ENCODE measurements around the gene ANTXR1.

ANTXR1 gene

DNA sequence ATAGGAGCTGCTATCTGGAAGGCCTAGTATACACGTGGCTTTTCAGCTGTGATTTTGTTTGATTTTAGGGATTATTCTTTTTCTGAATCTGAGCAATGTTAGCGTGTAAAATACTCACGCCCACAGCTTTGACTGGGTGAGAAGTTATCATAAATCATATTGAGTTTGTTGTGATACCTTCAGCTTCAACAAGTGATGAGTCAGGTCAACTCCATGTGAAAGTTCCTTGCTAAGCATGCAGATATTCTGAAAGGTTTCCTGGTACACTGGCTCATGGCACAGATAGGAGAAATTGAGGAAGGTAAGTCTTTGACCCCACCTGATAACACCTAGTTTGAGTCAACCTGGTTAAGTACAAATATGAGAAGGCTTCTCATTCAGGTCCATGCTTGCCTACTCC, 38.7 kb upstream of the ANTXR1 start, which contains the start of gene GKN1:
Gene GKN1, plus strand, starts transcription at position 386 of the 400 bp plus-strand sequence. CDS start 42 bp downstream, outside the sequence.
- H3K4me3 ChIP-seq (ENCODE audit: control insufficient read depth, low read depth, low read length): no peak within 1 kb of the TSS
- peak; percentile 11 for DNase-seq (ENCODE audit: low read depth)
- no peak for TF ChIP-seq CTCF (conservative IDR thresholded peaks at IDR 0.05; ENCODE audit: control insufficient read depth, insufficient read depth, low read depth, low read length)

DNA sequence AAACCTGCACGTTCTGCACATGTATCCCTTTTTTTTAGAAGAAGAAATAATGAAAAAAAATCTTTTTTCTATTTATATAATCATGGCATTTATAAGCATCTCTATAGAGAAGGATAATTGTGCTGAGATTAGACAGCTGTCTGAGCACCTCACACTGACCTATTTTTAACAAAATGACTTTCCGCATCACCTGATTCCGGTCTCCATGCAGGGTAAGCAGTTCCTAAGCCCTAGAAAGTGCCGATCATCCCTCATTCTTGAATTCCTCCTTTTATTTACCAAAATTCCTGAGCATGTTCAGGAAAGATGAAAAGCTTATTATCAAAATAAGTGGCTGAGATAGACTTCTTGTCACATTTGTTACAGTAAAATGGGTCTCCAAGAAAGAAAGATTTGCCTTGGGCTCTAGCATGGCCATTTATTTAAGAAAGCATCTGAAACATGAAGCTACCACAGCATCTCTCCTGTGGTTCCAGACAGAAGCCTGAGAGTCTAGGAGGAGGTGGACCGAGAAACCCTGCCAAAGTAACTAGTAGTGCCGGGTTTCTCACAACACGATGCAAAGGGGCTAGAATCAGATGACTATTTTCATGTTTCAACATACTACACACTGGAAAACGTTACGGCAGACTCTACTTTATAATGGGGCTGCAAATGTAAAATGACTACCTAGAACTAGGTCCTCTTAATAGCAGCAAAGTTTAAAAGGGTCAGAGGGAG, 37.9 kb upstream of the ANTXR1 start:
- DNase-seq (ENCODE audit: low read depth): peak; percentile 11
- no peak for TF ChIP-seq CTCF (conservative IDR thresholded peaks at IDR 0.05; ENCODE audit: control insufficient read depth, insufficient read depth, low read depth, low read length)
- no peak overlapping the region for H3K4me3 ChIP-seq (ENCODE audit: control insufficient read depth, low read depth, low read length)

GRCh38 chr2:68975844-68976243, 37.1 kb upstream of the ANTXR1 start:
- H3K4me3 ChIP-seq (ENCODE audit: control insufficient read depth, low read depth, low read length): no peak overlapping the region
- no peak for DNase-seq (ENCODE audit: low read depth)
- no peak for TF ChIP-seq CTCF (conservative IDR thresholded peaks at IDR 0.05; ENCODE audit: control insufficient read depth, insufficient read depth, low read depth, low read length)

DNA sequence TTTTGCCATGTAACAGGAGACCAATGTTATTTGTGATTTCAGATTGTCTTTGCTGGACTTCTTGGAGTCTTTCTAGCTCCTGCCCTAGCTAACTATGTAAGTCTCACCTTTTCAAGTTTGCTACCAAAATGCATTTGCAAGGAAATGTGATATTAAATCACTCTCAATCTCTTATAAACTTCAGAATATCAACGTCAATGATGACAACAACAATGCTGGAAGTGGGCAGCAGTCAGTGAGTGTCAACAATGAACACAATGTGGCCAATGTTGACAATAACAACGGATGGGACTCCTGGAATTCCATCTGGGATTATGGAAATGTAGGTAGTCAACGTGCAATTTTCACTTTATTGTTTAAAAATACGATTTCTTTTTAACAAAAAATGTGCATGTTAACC, 35.5 kb upstream of the ANTXR1 start:
- H3K4me3 ChIP-seq (ENCODE audit: control insufficient read depth, low read depth, low read length): no peak overlapping the region
- DNase-seq (ENCODE audit: low read depth): no peak
- no peak for TF ChIP-seq CTCF (conservative IDR thresholded peaks at IDR 0.05; ENCODE audit: control insufficient read depth, insufficient read depth, low read depth, low read length)

- no peak for TF ChIP-seq CTCF (conservative IDR thresholded peaks at IDR 0.05; ENCODE audit: control insufficient read depth, insufficient read depth, low read depth, low read length)
- DNase-seq (ENCODE audit: low read depth): no peak
- H3K4me3 ChIP-seq (ENCODE audit: control insufficient read depth, low read depth, low read length): no peak overlapping the region
These were observed 34.9 kb upstream of the ANTXR1 start for GRCh38 chr2:68978098-68978497.

DNA sequence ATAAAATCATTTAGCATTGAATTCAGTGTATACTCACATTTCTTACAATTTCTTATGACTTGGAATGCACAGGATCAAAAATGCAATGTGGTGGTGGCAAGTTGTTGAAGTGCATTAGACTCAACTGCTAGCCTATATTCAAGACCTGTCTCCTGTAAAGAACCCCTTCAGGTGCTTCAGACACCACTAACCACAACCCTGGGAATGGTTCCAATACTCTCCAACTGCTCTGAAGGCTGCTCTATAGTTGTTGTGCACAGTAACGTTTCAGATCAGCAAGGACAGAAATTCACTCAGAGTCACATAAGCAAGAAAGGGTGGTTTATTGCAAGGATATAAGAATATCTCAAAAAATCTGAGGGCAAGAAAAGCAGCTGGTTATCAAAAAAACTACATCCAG, 32.0 kb upstream of the ANTXR1 start:
- TF ChIP-seq CTCF (conservative IDR thresholded peaks at IDR 0.05; ENCODE audit: control insufficient read depth, insufficient read depth, low read depth, low read length): no peak
- DNase-seq (ENCODE audit: low read depth): no peak

More for the DNA sequence above, 32.0 kb upstream of the ANTXR1 start:
- no peak overlapping the region for H3K4me3 ChIP-seq (ENCODE audit: control insufficient read depth, low read depth, low read length)

Data from fibroblast of mammary gland (primary cell).